ENCODE results near the gene STXBP5L. TPM values are rescaled to one million over a fixed set of nuclear protein-coding genes. Genes with fewer than 3 reads are reported as not detected.
A peak's percentile ranks its signal among the peaks of the same experiment; 100 is the strongest.
"Not testable (repeated sequence)": the region's sequence is repeated elsewhere in the genome, so short reads cannot be mapped to it uniquely, and the experiment has no call there.

Gene STXBP5L
- total RNA-seq (2014; rRNA removed; shearing (Covaris generic); ENCODE audit: low replicate concordance): not detected in 2 replicates

DNA sequence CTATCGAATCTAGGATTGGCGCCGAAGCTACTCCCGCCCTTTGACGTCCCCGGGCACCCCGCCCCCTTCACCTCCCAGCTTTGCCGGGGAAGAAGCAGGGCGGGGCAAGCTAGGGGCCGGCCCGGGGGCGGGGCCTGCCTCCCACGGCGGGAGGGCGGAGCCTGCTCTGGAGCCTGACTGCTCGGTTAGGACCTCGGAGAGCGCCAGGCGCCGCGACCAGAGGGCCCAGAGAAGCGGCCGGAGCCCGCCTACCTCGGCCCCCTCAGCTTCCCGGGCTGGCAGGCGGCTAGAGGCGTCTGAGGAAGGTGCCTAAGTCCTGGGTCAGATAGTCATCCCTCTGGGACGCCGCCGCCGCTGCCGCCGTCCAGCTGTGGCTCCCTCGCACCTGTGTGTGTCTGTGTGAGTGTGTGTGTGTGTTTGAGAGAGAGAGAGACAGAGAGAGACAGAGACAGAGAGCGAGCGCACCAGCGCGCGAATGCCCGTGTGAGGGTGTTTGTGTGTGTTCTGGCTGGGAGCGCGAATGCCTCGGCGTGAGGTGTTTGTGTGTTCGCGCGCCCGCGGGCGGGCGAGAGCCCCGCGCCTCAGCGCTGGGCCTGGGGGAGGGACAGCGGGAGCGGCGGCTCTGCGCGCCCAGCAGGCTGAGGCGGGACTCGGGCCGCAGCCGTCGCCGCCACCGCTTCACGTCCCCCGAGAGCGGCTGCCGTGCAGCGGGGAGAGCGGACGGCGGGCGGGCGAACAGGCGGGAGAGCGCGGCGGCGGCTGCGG, at the start of gene STXBP5L:
Gene STXBP5L, plus strand, starts transcription at position 176 of the 765 bp plus-strand sequence. CDS start 1,374 bp downstream, outside the sequence.
- in situ Hi-C loops (cut with HindIII; ENCODE audit: low pct_unique_long_range_greater_than_20kb, low sequenced_read_pairs): no loop called here
- DNase-seq (ENCODE audit: low read depth): no peak

- in situ Hi-C loops (cut with HindIII; ENCODE audit: low pct_unique_long_range_greater_than_20kb, low sequenced_read_pairs): no loop called here
- DNase-seq (ENCODE audit: low read depth): no peak
These were observed 49.5 kb upstream of the STXBP5L start for GRCh38 chr3:120858521-120858920.

DNA sequence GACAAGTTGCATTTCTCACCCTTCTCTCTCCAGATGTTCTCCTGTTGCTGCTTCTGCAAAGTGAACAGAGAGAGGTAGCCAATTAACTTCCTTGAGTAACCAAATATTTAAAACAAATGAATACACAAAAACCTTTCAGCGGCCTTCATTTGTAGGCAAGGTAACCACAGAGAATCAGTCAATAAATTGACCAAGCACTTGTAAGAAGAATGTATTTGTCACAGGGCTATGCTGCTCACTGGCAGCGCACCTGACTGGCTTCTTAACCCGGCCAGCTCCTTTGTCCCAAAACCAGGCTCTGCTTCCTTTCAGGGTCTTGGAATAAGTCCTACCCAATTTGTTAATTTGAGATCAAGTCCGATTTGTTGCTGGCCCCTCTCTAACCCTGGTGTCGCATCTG, 43.5 kb upstream of the STXBP5L start:
- no peak for DNase-seq (ENCODE audit: low read depth)
- in situ Hi-C loops (cut with HindIII; ENCODE audit: low pct_unique_long_range_greater_than_20kb, low sequenced_read_pairs): no loop called here

DNA sequence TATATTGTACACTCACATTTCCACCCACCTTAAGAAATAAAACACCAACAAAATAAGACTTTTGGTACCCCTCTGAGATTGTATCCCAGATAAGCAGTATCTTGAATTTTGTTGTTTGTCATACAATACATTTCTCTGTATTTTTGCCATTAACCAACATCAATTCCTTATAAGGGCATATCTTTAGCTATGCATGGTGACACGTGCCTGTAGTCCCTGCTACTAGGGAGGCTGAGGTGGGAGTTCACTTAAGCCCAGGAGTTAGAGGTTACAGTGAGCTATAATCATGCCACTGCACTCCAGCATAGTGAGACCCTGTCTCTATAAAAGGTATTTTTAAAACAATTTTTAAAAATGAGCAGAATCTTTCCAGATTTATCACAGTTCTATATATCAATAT, 32.5 kb upstream of the STXBP5L start:
- DNase-seq (ENCODE audit: low read depth): no peak
- in situ Hi-C loops (cut with HindIII; ENCODE audit: low pct_unique_long_range_greater_than_20kb, low sequenced_read_pairs): no loop called here

GRCh38 chr3:120875989-120876388, 32.0 kb upstream of the STXBP5L start:
- DNase-seq (ENCODE audit: low read depth): no peak
- in situ Hi-C loops (cut with HindIII; ENCODE audit: low pct_unique_long_range_greater_than_20kb, low sequenced_read_pairs): no loop called here

DNA sequence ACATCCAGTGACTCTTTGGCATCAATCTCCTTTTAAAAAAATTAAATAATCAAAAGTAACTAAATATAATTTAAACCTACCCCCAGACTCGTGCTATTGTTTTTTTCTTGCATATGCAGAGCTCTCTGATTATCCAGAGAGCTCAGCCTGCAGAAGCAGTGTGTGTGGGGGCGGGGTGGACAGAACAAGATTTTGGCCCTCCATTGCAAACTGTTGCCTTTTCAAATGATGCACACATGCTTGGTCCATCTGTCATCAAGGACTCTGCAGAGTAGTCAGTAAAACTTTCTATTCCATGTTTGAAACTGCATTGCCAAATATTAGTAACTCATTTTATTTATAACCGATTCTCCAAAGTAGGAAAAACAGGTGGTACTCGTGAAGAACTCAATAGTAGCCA, 28.6 kb upstream of the STXBP5L start:
- in situ Hi-C loops (cut with HindIII; ENCODE audit: low pct_unique_long_range_greater_than_20kb, low sequenced_read_pairs): no loop called here
- no peak for DNase-seq (ENCODE audit: low read depth)

GRCh38 chr3:120892921-120893320, 15.1 kb upstream of the STXBP5L start:
- in situ Hi-C loops (cut with HindIII; ENCODE audit: low pct_unique_long_range_greater_than_20kb, low sequenced_read_pairs): no loop called here
- DNase-seq (ENCODE audit: low read depth): no peak

- peak; percentile 32 for DNase-seq (ENCODE audit: low read depth)
- in situ Hi-C loops (cut with HindIII; ENCODE audit: low pct_unique_long_range_greater_than_20kb, low sequenced_read_pairs): no loop called here
These were observed 13.5 kb upstream of the STXBP5L start for GRCh38 chr3:120894316-120895057.

DNA sequence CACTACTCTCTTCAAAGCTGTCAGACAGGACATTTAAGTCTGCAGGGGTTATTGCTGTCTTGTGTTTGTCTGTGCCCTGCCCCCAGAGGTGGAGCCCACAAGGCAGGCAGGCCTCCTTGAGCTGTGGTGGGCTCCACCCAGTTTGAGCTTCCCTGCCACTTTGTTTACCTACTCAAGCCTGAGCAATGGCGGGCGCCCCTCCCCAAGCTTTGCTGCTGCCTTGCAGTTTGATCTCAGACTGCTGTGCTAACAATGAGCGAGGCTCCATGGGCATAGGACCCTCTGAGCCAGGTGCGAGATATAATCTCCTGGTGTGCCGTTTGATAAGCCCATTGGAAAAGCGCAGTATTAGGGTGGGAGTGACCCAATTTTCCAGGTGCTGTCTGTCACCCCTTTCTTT, 6.3 kb upstream of the STXBP5L start:
- in situ Hi-C loops (cut with HindIII; ENCODE audit: low pct_unique_long_range_greater_than_20kb, low sequenced_read_pairs): not testable (repeated sequence)

DNA sequence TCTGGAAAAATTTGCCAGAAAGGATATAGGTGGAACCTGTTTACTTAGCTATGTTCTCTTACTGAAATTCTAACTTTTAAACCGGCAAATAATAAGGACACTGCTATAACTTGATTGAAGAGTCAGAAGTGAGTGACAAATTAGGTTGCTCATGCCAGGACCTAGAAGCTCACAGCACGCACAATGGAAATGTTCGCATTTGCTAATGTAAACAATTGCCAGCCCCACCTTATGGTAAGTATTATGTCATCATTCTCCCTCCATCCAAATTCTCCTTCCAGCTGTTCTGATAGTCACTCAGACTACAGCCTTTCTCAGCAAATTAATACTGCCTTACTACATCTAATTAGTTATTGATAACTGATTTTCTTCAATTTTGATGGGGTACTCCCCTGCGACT, 4.8 kb upstream of the STXBP5L start:
- DNase-seq (ENCODE audit: low read depth): no peak
- in situ Hi-C loops (cut with HindIII; ENCODE audit: low pct_unique_long_range_greater_than_20kb, low sequenced_read_pairs): no loop called here

More for the DNA sequence above, 6.3 kb upstream of the STXBP5L start:
- not testable (repeated sequence) for DNase-seq (ENCODE audit: low read depth)

DNA sequence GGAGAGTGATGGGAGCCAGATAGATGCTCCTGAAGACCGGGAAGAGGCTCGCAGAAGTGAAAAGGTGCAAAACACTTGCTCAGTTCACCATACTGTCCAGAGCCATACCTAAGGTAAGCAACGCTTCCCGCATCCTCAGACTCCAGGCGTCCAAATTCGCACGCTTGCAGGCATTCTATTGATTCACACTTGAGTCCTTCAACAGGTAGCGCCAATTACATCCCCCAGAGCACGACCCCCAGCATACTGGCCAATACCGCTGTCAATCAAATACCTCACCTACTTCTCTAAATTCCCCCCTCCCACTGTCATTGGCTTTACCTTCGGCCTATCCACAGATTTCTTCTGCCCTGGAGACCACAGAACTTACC, 361 bp upstream of the STXBP5L start:
- no peak for DNase-seq (ENCODE audit: low read depth)
- in situ Hi-C loops (cut with HindIII; ENCODE audit: low pct_unique_long_range_greater_than_20kb, low sequenced_read_pairs): no loop called here

DNA sequence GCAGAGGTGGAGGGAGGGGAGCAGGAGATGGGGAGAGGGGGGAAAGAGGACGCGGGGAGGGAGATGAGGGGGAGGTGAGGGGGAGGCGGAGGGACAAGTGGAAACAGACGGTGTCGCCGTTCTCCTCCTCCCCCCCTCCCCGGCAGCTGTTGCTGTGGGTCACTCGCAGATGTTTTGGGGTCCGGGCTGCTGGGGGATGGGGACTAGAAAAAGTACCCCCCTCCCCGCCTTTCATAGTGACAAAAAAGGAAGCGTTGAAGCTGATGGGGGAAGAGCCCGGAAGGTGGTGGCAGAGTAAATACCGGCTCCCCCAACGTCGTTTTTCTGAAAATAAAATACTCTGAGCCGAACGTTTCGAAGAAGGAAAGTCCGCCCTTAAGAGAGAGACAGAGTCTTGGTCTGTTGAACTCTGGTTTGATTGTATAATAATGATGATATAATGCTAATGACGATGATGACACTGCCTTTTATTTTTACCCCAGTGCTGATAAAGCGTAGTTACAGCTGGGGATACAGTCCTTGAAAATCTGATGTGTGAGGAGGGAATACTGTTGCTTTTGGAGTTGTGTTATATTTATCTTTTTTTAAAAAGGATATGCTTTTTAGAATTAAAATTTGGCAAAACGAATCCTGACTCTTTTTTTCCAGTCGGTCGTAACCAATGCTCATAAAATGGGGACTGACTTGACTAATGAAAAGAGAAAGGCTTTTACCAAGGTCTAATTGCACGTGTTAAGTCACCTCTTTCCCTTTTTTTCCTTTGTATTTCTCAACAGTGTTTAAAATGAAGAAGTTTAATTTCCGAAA, 993 bp downstream of the STXBP5L start:
- in situ Hi-C loops (cut with HindIII; ENCODE audit: low pct_unique_long_range_greater_than_20kb, low sequenced_read_pairs): no loop called here
- DNase-seq (ENCODE audit: low read depth): no peak

DNA sequence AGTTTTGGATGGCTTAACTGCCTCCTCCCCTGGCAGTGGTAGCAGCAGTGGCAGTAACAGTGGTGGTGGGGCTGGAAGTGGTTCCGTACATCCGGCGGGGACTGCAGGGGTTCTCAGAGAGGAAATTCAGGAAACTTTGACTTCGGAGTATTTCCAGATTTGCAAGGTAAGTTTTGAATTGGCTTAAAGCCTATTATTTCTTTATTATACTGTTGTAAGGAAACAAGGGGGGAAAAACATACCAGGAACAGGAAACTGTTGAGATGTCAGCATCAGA, 1.5 kb downstream of the STXBP5L start:
- in situ Hi-C loops (cut with HindIII; ENCODE audit: low pct_unique_long_range_greater_than_20kb, low sequenced_read_pairs): no loop called here
- no peak for DNase-seq (ENCODE audit: low read depth)

GRCh38 chr3:120926146-120926545, 18.1 kb downstream of the STXBP5L start:
- DNase-seq (ENCODE audit: low read depth): no peak
- in situ Hi-C loops (cut with HindIII; ENCODE audit: low pct_unique_long_range_greater_than_20kb, low sequenced_read_pairs): no loop called here

DNA sequence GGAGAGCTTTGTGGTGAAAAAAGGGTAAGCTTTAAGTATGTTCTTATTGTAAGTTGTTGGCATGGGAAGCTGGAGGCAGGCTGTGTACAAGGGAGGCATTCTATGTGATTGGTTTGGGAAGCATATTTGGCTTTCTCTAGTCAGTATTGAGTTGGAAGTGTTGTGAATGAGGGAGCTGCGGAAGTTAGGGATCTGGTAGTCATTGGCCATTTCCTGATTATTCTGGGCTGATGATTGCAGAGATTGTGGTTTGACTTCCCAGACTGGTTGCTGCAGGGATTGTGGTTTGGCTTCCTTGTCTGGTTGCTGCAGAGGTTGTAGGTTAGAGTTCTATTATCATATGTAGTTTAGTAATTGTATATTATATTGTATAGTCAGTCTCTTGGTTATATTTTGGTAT, 21.0 kb downstream of the STXBP5L start:
- no peak for DNase-seq (ENCODE audit: low read depth)
- in situ Hi-C loops (cut with HindIII; ENCODE audit: low pct_unique_long_range_greater_than_20kb, low sequenced_read_pairs): no loop called here

GRCh38 chr3:120931593-120931992, 23.6 kb downstream of the STXBP5L start:
- in situ Hi-C loops (cut with HindIII; ENCODE audit: low pct_unique_long_range_greater_than_20kb, low sequenced_read_pairs): no loop called here
- no peak for DNase-seq (ENCODE audit: low read depth)

- DNase-seq (ENCODE audit: low read depth): no peak
- in situ Hi-C loops (cut with HindIII; ENCODE audit: low pct_unique_long_range_greater_than_20kb, low sequenced_read_pairs): no loop called here
These were observed 48.1 kb downstream of the STXBP5L start for GRCh38 chr3:120956143-120956542.

- in situ Hi-C loops (cut with HindIII; ENCODE audit: low pct_unique_long_range_greater_than_20kb, low sequenced_read_pairs): no loop called here
- no peak for DNase-seq (ENCODE audit: low read depth)
These were observed 74.8 kb downstream of the STXBP5L start for GRCh38 chr3:120982608-120983320.

- in situ Hi-C loops (cut with HindIII; ENCODE audit: low pct_unique_long_range_greater_than_20kb, low sequenced_read_pairs): no loop called here
- no peak for DNase-seq (ENCODE audit: low read depth)
These were observed 75.3 kb downstream of the STXBP5L start for GRCh38 chr3:120983321-120983665.
